ENCODE measurements around the gene BMAL1.

GRCh38 chr11:13268791-13269190, 8.8 kb upstream of the BMAL1 start:
- TF ChIP-seq TEAD1 (CRISPR knock-in tag; IDR thresholded peaks at IDR 0.05) = no peak
- TF ChIP-seq CREM (CRISPR knock-in tag; IDR thresholded peaks at IDR 0.05) = no peak
- TF ChIP-seq CTCF (IDR thresholded peaks at IDR 0.05) = no peak

Data from WTC11 (cell line).